SK-N-SH (cell line): ENCODE measurements around the gene MAT1A. TPM values are rescaled to one million over a fixed set of nuclear protein-coding genes. Genes with fewer than 3 reads are reported as not detected.

Experiments used
- CTCF ChIA-PET: fragments of 300-600, 350-600 bp; formaldehyde crosslinking; extraction: SDS; loops from one replicate; lab custom pipeline; 2021; lab: Yijun Ruan, JAX
- POLR2A ChIA-PET: fragments of 350-600 bp; sonication (Branson Sonifier 250); formaldehyde crosslinking; extraction: SDS; loops from one replicate; lab custom pipeline; 2020; ENCODE audit warnings: antibody characterized with exemption, inconsistent platforms; lab: Yijun Ruan, JAX
- DNase-seq: peaks from one replicate; pipeline ENCODE4 v3.0.0; 2012
- H2AFZ ChIP-seq: fragments of 200-600 bp; sonication (generic); 2 replicates; pipeline ENCODE4 v1.8.1; 2016; ENCODE audit warnings: antibody characterized with exemption, mild to moderate bottlenecking, low read depth
- H3F3A ChIP-seq: fragments of 200-600 bp; sonication (generic); replicated peaks from 2 replicates; pipeline ENCODE3; 2016; ENCODE audit warnings: antibody characterized with exemption, mild to moderate bottlenecking; ENCODE audit not compliant: insufficient read depth
- H3K27ac ChIP-seq, 2 experiments: fragments of 200-500 bp in 1 of 2; fragments of 200-600 bp in 1 of 2; sonication (Bioruptor generic) in 1 of 2; sonication (generic), shearing (Covaris generic) in 1 of 2; 2 replicates each; pipeline versions ENCODE4 v1.5.1 to v1.6.1; 2014 to 2016; ENCODE audit warnings: low read depth in 2 of 2, inconsistent platforms in 1 of 2, low read length in 1 of 2, mild to moderate bottlenecking in 1 of 2, mixed read lengths in 1 of 2
- H3K27me3 ChIP-seq: fragments of 200-600 bp; sonication (generic), shearing (Covaris generic); 2 replicates; pipeline ENCODE4 v1.6.1; 2016; ENCODE audit warnings: mixed run types; ENCODE audit not compliant: insufficient read depth
- H3K36me3 ChIP-seq, 2 experiments: fragments of 200-500 bp in 1 of 2; fragments of 200-600 bp in 1 of 2; sonication (Bioruptor generic) in 1 of 2; sonication (generic) in 1 of 2; replicated peaks in 1 of 2; 2 replicates each; pipeline versions ENCODE3 to v1.5.1; 2014 to 2016; ENCODE audit warnings: low read length in 1 of 2, mild to moderate bottlenecking in 1 of 2; ENCODE audit not compliant: insufficient read depth in 2 of 2, control insufficient read depth in 1 of 2
- H3K4me1 ChIP-seq, 2 experiments: fragments of 200-500 bp in 1 of 2; fragments of 200-600 bp in 1 of 2; sonication (Bioruptor generic) in 1 of 2; sonication (generic), shearing (Covaris generic) in 1 of 2; 2 replicates each; pipeline versions ENCODE4 v1.5.1 to v1.6.1; 2014 to 2016; ENCODE audit warnings: low read depth in 1 of 2, low read length in 1 of 2, mixed run types in 1 of 2; ENCODE audit not compliant: insufficient read depth in 2 of 2, control insufficient read depth in 1 of 2
- H3K4me2 ChIP-seq: fragments of 200-600 bp; sonication (generic), shearing (Covaris generic); 2 replicates; pipeline ENCODE4 v1.6.1; 2017; ENCODE audit warnings: mixed run types
- H3K4me3 ChIP-seq, 2 experiments: fragments of 200-500 bp in 1 of 2; fragments of 200-600 bp in 1 of 2; sonication (Bioruptor generic) in 1 of 2; sonication (generic), shearing (Covaris generic) in 1 of 2; 2 replicates each; pipeline versions ENCODE4 v1.5.1 to v1.8.1; 2014 to 2016; ENCODE audit warnings: low read depth in 2 of 2, inconsistent platforms in 1 of 2, low read length in 1 of 2, mild to moderate bottlenecking in 1 of 2, mixed read lengths in 1 of 2, moderate library complexity in 1 of 2
- H3K79me2 ChIP-seq: fragments of 200-600 bp; sonication (generic); 2 replicates; pipeline ENCODE4 v1.8.1; 2017; ENCODE audit warnings: mild to moderate bottlenecking; ENCODE audit not compliant: insufficient read depth
- H3K9ac ChIP-seq: fragments of 200-600 bp; sonication (generic); 2 replicates; pipeline ENCODE4 v1.6.1; 2017; ENCODE audit warnings: mixed run types
- H3K9me2 ChIP-seq: fragments of 200-600 bp; sonication (generic); 2 replicates; pipeline ENCODE4 v1.6.1; 2017; ENCODE audit warnings: mixed run types
- H3K9me3 ChIP-seq: fragments of 200-600 bp; sonication (generic); 2 replicates; pipeline ENCODE4 v1.6.1; 2017; ENCODE audit warnings: mixed run types, mild to moderate bottlenecking, moderate library complexity
- H4K20me1 ChIP-seq: fragments of 200-600 bp; sonication (generic); 2 replicates; pipeline ENCODE4 v1.6.1; 2017; ENCODE audit warnings: mild to moderate bottlenecking, mixed run types; ENCODE audit not compliant: insufficient read depth
- EP300 ChIP-seq, 2 experiments: IDR thresholded peaks; 2 replicates each; pipeline versions ENCODE4 v1.4.0 to v1.6.1; 2012; ENCODE audit warnings: borderline replicate concordance in 1 of 2, low read depth in 1 of 2, low read length in 1 of 2
- FOXJ3 ChIP-seq: sonication (generic); formaldehyde crosslinking; IDR thresholded peaks from 2 replicates; pipeline ENCODE4 v1.5.1; 2020; ENCODE audit warnings: mild to moderate bottlenecking, missing genetic modification reagents
- GABPA ChIP-seq: IDR thresholded peaks from 2 replicates; pipeline ENCODE4 v1.4.0; 2012; ENCODE audit warnings: low read depth, mild to moderate bottlenecking
- GATA2 ChIP-seq: sonication (generic); formaldehyde crosslinking; IDR thresholded peaks from 2 replicates; pipeline ENCODE4 v1.5.0; 2020; ENCODE audit warnings: mild to moderate bottlenecking, missing genetic modification reagents
- JUND ChIP-seq: IDR thresholded peaks from 2 replicates; pipeline ENCODE4 v1.4.0; 2012
- MAX ChIP-seq: IDR thresholded peaks from 2 replicates; pipeline ENCODE4 v1.4.0; 2012; ENCODE audit warnings: low read depth
- MEF2A ChIP-seq: IDR thresholded peaks from 2 replicates; pipeline ENCODE4 v1.4.0; 2012; ENCODE audit warnings: low read depth, borderline replicate concordance
- MXI1 ChIP-seq: IDR thresholded peaks from 2 replicates; pipeline ENCODE4 v1.6.1; 2012; ENCODE audit warnings: mild to moderate bottlenecking, low read depth, low read length, improper control_type of control experiment
- NFIC ChIP-seq: IDR thresholded peaks from 2 replicates; pipeline ENCODE4 v1.4.0; 2012; ENCODE audit warnings: borderline replicate concordance
- NRF1 ChIP-seq: IDR thresholded peaks from 2 replicates; pipeline ENCODE4 v1.6.1; 2012; ENCODE audit warnings: low read depth, mild to moderate bottlenecking, low read length
- TAF1 ChIP-seq: IDR thresholded peaks from 2 replicates; pipeline ENCODE4 v1.6.1; 2012; ENCODE audit warnings: low read depth, mild to moderate bottlenecking, low read length, moderate library complexity, borderline replicate concordance
- TEAD4 ChIP-seq: IDR thresholded peaks from 2 replicates; pipeline ENCODE4 v1.4.0; 2012; ENCODE audit warnings: mild to moderate bottlenecking, borderline replicate concordance; ENCODE audit not compliant: insufficient read depth
- YY1 ChIP-seq: IDR thresholded peaks from 2 replicates; pipeline ENCODE4 v1.4.0; 2012; ENCODE audit warnings: low read depth, mild to moderate bottlenecking
- ZBTB33 ChIP-seq: IDR thresholded peaks from 2 replicates; pipeline ENCODE4 v1.4.0; 2012; ENCODE audit warnings: low read depth, borderline replicate concordance
- WGBS: methylation state at CpG from one replicate; pipeline ENCODE4 v1.1.6; 2017; ENCODE audit warnings: low lambda C conversion rate; 5-methylcytosine and 5-hydroxymethylcytosine counted together
- polyA plus RNA-seq, 3 experiments: library from polyadenylated mRNA; depleted of rRNA; stranded (reverse); fragments of >200 nt; gene quantifications; 2 replicates each; pipeline ENCODE4 v1.2.3, GENCODE V29; 2012
- TF ChIP-seq, protein P1 (sequence below): IDR thresholded peaks from 2 replicates; pipeline ENCODE4 v1.4.0; 2012; ENCODE audit warnings: low read depth, borderline replicate concordance
- TF ChIP-seq, protein P2 (sequence below): IDR thresholded peaks from 2 replicates; pipeline ENCODE4 v1.6.1; 2012; ENCODE audit warnings: mild to moderate bottlenecking, low read depth, low read length, moderate library complexity

MAT1A gene
- polyA plus RNA-seq, 1 of the 3 experiments (the other 2 are of a cell fraction), result 0.03 TPM

DNA sequence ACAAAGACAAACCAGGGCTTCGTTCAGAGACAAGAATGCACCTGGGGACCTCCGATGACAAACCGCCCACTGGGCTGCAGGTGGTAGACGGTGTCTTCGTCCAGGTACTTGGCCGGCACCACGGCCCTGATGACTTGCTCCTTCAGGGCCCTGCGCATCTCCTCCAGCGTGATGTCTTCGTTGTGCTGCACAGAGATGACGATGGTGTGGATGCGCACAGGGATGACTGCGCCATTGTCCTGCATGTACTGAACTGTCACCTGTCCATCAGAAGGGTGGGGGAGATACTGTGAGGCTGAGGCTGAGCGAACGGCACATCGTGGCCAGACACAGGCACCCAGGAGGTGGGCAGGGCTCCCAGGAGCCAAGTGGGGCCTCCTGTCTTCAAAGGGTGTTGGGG lies 13.1 kb downstream of the MAT1A start:
- Histone ChIP-seq H4K20me1 (no peaks in the 10 kb centered on the region), H3K4me3 (no peak overlapping the region), H3K4me2 (no peak overlapping the region), H3K4me1 (no peaks in the 10 kb centered on the region; a peak in 1 of 4 replicates), H3F3A (no peaks in the 10 kb centered on the region)
- no peak for TF ChIP-seq GATA2 (CRISPR knock-in tag)
- no peak for TF ChIP-seq JUND
- no peak for TF ChIP-seq MXI1
- no peak for TF ChIP-seq NRF1
- no peak for TF ChIP-seq YY1
- TF ChIP-seq, protein P1, sequence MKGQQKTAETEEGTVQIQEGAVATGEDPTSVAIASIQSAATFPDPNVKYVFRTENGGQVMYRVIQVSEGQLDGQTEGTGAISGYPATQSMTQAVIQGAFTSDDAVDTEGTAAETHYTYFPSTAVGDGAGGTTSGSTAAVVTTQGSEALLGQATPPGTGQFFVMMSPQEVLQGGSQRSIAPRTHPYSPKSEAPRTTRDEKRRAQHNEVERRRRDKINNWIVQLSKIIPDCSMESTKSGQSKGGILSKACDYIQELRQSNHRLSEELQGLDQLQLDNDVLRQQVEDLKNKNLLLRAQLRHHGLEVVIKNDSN, result no peak
- no peak for TF ChIP-seq MAX
- TF ChIP-seq MEF2A, result no peak
- TF ChIP-seq TEAD4, result no peak
- TF ChIP-seq, protein P2, sequence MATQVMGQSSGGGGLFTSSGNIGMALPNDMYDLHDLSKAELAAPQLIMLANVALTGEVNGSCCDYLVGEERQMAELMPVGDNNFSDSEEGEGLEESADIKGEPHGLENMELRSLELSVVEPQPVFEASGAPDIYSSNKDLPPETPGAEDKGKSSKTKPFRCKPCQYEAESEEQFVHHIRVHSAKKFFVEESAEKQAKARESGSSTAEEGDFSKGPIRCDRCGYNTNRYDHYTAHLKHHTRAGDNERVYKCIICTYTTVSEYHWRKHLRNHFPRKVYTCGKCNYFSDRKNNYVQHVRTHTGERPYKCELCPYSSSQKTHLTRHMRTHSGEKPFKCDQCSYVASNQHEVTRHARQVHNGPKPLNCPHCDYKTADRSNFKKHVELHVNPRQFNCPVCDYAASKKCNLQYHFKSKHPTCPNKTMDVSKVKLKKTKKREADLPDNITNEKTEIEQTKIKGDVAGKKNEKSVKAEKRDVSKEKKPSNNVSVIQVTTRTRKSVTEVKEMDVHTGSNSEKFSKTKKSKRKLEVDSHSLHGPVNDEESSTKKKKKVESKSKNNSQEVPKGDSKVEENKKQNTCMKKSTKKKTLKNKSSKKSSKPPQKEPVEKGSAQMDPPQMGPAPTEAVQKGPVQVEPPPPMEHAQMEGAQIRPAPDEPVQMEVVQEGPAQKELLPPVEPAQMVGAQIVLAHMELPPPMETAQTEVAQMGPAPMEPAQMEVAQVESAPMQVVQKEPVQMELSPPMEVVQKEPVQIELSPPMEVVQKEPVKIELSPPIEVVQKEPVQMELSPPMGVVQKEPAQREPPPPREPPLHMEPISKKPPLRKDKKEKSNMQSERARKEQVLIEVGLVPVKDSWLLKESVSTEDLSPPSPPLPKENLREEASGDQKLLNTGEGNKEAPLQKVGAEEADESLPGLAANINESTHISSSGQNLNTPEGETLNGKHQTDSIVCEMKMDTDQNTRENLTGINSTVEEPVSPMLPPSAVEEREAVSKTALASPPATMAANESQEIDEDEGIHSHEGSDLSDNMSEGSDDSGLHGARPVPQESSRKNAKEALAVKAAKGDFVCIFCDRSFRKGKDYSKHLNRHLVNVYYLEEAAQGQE, result no peak
- TF ChIP-seq NFIC, result no peak
- no peak for TF ChIP-seq GABPA
- TF ChIP-seq FOXJ3 (CRISPR knock-in tag), result no peak
- no peak for TF ChIP-seq EP300 (IDR thresholded peaks at IDR 0.05; ENCODE audit: borderline replicate concordance in 1 of 2, low read depth in 1 of 2, low read length in 1 of 2)
- no peak for TF ChIP-seq TAF1
- TF ChIP-seq ZBTB33, result no peak
- TF ChIP-seq, all 33 proteins: peak for 0
- DNase-seq, result no peak
- ChIA-PET CTCF (interaction anchor here (1.0 to 1.3 kb wide), 2 partner anchors 15 to 16 kb away, joined by 4 to 5 read pairs; no protein-coding TSS in a partner anchor), POLR2A (no interaction called here)
- no peak overlapping the region for H3K9ac ChIP-seq
- H3K9me3 ChIP-seq, result no peaks in the 10 kb centered on the region
- no peak overlapping the region for H2AFZ ChIP-seq
- H3K27ac ChIP-seq, result no peak overlapping the region
- H3K9me2 ChIP-seq, result no peaks in the 10 kb centered on the region
- WGBS, result 71% methylated on average over 10 of the region's 16 CpGs
- no peaks in the 10 kb centered on the region for H3K27me3 ChIP-seq
- H3K36me3 ChIP-seq, result no peaks in the 10 kb centered on the region
- H3K79me2 ChIP-seq, result no peaks in the 10 kb centered on the region
